ENCODE measurements around the gene RBBP8. TPM values are rescaled to one million over a fixed set of nuclear protein-coding genes. Genes with fewer than 3 reads are reported as not detected.

The RBBP8 gene
- total and polyA plus RNA-seq, 12 donors = 8.0 to 34.7 (median 15.4) TPM

- WGBS, 4 donors = 67 to 79% (median 69%) methylated on average over 5 of the region's 5 CpGs
- Histone ChIP-seq H3K9me3 (replicated peaks in 1 of 3) (no peaks in the 10 kb centered on the region), H3K36me3 (replicated peaks in 1 of 2) (no peaks in the 10 kb centered on the region), H3K4me1 (replicated peaks in 1 of 2) (no peaks in the 10 kb centered on the region), H3K27me3 (no peaks in the 10 kb centered on the region), H3K27ac (no peak overlapping the region), H3K4me3 (no peak overlapping the region)
- TF ChIP-seq POLR2A (IDR thresholded peaks at IDR 0.05) (no peak), CTCF (IDR thresholded peaks at IDR 0.05) (no peak)
- DNase-seq = no peak
- intact Hi-C loops (cut with DNase I) = no loop called here
These were observed 87.6 kb downstream of the RBBP8 start for GRCh38 chr18:23020555-23021294.

GRCh38 chr18:23021623-23022022 is 88.5 kb downstream of the RBBP8 start:
- no peaks in the 10 kb centered on the region for H3K36me3 ChIP-seq (replicated peaks in 1 of 2)
- DNase-seq = no peak
- H3K4me3 ChIP-seq = no peak overlapping the region
- no peak overlapping the region for H3K27ac ChIP-seq
- TF ChIP-seq POLR2A (IDR thresholded peaks at IDR 0.05) (no peak), CTCF (IDR thresholded peaks at IDR 0.05) (no peak)
- no peaks in the 10 kb centered on the region for H3K4me1 ChIP-seq (replicated peaks in 1 of 2)
- H3K27me3 ChIP-seq = no peaks in the 10 kb centered on the region
- WGBS, 4 donors = 91 to 98% (median 94%) methylated on average over 2 of the region's 2 CpGs
- H3K9me3 ChIP-seq (replicated peaks in 1 of 3) = no peaks in the 10 kb centered on the region
- intact Hi-C loops (cut with DNase I) = no loop called here

GRCh38 chr18:23032030-23032582 is 99.0 kb downstream of the RBBP8 start:
- intact Hi-C loops (cut with DNase I) = loop anchor here in 1 of 2 donors (10.0 kb wide), 1 partner anchor 343 kb away; no protein-coding TSS in a partner anchor
- no peak for DNase-seq
- Histone ChIP-seq H3K27ac (no peak overlapping the region), H3K9me3 (replicated peaks in 1 of 3) (no peaks in the 10 kb centered on the region), H3K4me3 (no peak overlapping the region), H3K27me3 (no peaks in the 10 kb centered on the region), H3K36me3 (replicated peaks in 1 of 2) (no peaks in the 10 kb centered on the region), H3K4me1 (replicated peaks in 1 of 2) (no peaks in the 10 kb centered on the region)
- 88 to 98% (median 92%) methylated on average over 4 of the region's 4 CpGs for WGBS, 4 donors
- TF ChIP-seq CTCF (IDR thresholded peaks at IDR 0.05) (no peak), POLR2A (IDR thresholded peaks at IDR 0.05) (no peak)

- H3K27me3 ChIP-seq = no peaks in the 10 kb centered on the region
- intact Hi-C loops (cut with DNase I) = loop anchor here in 1 of 2 donors (10.0 kb wide), 1 partner anchor 342 kb away; no protein-coding TSS in a partner anchor
- H3K4me1 ChIP-seq (replicated peaks in 1 of 2) = no peaks in the 10 kb centered on the region
- no peak overlapping the region for H3K27ac ChIP-seq
- WGBS, 4 donors = 89 to 94% (median 92%) methylated on average over 3 to 5 of the region's 5 CpGs
- H3K4me3 ChIP-seq = no peak overlapping the region
- no peaks in the 10 kb centered on the region for H3K9me3 ChIP-seq (replicated peaks in 1 of 3)
- no peaks in the 10 kb centered on the region for H3K36me3 ChIP-seq (replicated peaks in 1 of 2)
- TF ChIP-seq POLR2A (IDR thresholded peaks at IDR 0.05) (no peak), CTCF (IDR thresholded peaks at IDR 0.05) (no peak)
- no peak for DNase-seq
These were observed 99.9 kb downstream of the RBBP8 start for GRCh38 chr18:23033056-23033455.

Data from adrenal gland (tissue), 12 donors.